Endodermal cell (in vitro differentiated cells): ENCODE measurements around the gene RCAN3. TPM values are rescaled to one million over a fixed set of nuclear protein-coding genes. Genes with fewer than 3 reads are reported as not detected.
"Not testable (repeated sequence)": the region's sequence is repeated elsewhere in the genome, so short reads cannot be mapped to it uniquely, and the experiment has no call there.

ENCODE experiments used
- DNase-seq: peaks from one replicate; pipeline ENCODE4 v3.0.0-alpha.2; 2017
- H3K27ac ChIP-seq: 2 replicates; pipeline ENCODE4 v1.5.1; 2013; ENCODE audit warnings: mild to moderate bottlenecking, low read depth, low read length, moderate library complexity
- H3K27me3 ChIP-seq: 2 replicates; pipeline ENCODE4 v1.6.1; 2013; ENCODE audit warnings: mild to moderate bottlenecking, low read length, moderate library complexity; ENCODE audit not compliant: insufficient read depth, control insufficient read depth, poor library complexity, severe bottlenecking
- H3K36me3 ChIP-seq: 2 replicates; pipeline ENCODE4 v1.7.0; 2013; ENCODE audit warnings: mild to moderate bottlenecking, low read length, moderate library complexity; ENCODE audit not compliant: control insufficient read depth, insufficient read depth
- H3K4me1 ChIP-seq: one replicate; pipeline ENCODE4 v1.7.0; 2013; ENCODE audit warnings: low read length; ENCODE audit not compliant: control insufficient read depth, insufficient read depth
- H3K4me3 ChIP-seq: 2 replicates; pipeline ENCODE4 v1.5.1; 2013; ENCODE audit warnings: mild to moderate bottlenecking, low read length, moderate library complexity
- H3K9ac ChIP-seq: 2 replicates; pipeline ENCODE4 v1.6.1; 2013; ENCODE audit warnings: mild to moderate bottlenecking, low read length, moderate library complexity; ENCODE audit not compliant: poor library complexity, severe bottlenecking; ENCODE audit errors: extremely low read depth
- H3K9me3 ChIP-seq: 2 replicates; pipeline ENCODE4 v1.6.1; 2013; ENCODE audit warnings: mild to moderate bottlenecking, low read length, moderate library complexity; ENCODE audit not compliant: control insufficient read depth
- H3K27ac Mint-ChIP-seq: 2 replicates; pipeline ENCODE4 v1.8.0; 2020; ENCODE audit warnings: mixed read lengths
- H3K27me3 Mint-ChIP-seq: 2 replicates; pipeline ENCODE4 v1.8.0; 2021; ENCODE audit warnings: mild to moderate bottlenecking, mixed read lengths; ENCODE audit not compliant: insufficient read depth
- H3K36me3 Mint-ChIP-seq: 2 replicates; pipeline ENCODE4 v1.8.0; 2020; ENCODE audit warnings: low read depth, mixed read lengths
- H3K4me1 Mint-ChIP-seq: 2 replicates; pipeline ENCODE4 v1.8.0; 2020; ENCODE audit warnings: mixed read lengths
- H3K4me3 Mint-ChIP-seq: 2 replicates; pipeline ENCODE4 v1.8.0; 2020; ENCODE audit warnings: mild to moderate bottlenecking, moderate library complexity, mixed read lengths
- H3K9me3 Mint-ChIP-seq: 2 replicates; pipeline ENCODE4 v1.8.0; 2020; ENCODE audit warnings: mild to moderate bottlenecking, mixed read lengths
- CTCF ChIP-seq: fragments of 200-600 bp; sonication (generic); conservative IDR thresholded peaks from 2 replicates; pipeline ENCODE4 v1.5.0; 2021; ENCODE audit warnings: antibody characterized with exemption, mild to moderate bottlenecking
- WGBS, 2 experiments: methylation state at CpG; one replicate each; pipeline versions ENCODE4 v1.1.5 to v1.1.7; 2013; ENCODE audit warnings: missing lambda C conversion rate in 2 of 2, mixed read lengths in 1 of 2; ENCODE audit not compliant: insufficient coverage in 1 of 2, insufficient read length in 1 of 2; 5-methylcytosine and 5-hydroxymethylcytosine counted together
- total RNA-seq, 2 donors: library from RNA; stranded (reverse); fragmentation: NEBNext Ultra II Directional in 1 of 2; extraction: Animal tissue kit (Norgen Biotek cat#: 25700) in 1 of 2; gene quantifications; 2 replicates in 1 of 2; 3 replicates in 1 of 2; pipeline ENCODE4 v1.2.1, GENCODE V29; 2021

The RCAN3 gene
- total RNA-seq, 2 donors from 2014 or later = 31.9 to 36.8 TPM

GRCh38 chr1:24528744-24529143, 26.1 kb downstream of the RCAN3 start:
- Histone ChIP-seq H3K36me3 (peaks cover 31% of the 10 kb centered on the region), H3K4me3 (no peak overlapping the region), H3K27ac (no peak overlapping the region), H3K9ac (no peak overlapping the region), H3K27me3 (no peaks in the 10 kb centered on the region), H3K4me1 (peaks cover 3% of the 10 kb centered on the region), H3K9me3 (no peaks in the 10 kb centered on the region)
- peaks cover 17% of the 10 kb centered on the region for H3K4me1 Mint-ChIP-seq
- TF ChIP-seq CTCF = no peak
- H3K36me3 Mint-ChIP-seq = peaks cover 24% of the 10 kb centered on the region
- no peaks in the 10 kb centered on the region for H3K27me3 Mint-ChIP-seq
- H3K27ac Mint-ChIP-seq = no peak overlapping the region
- no peaks in the 10 kb centered on the region for H3K9me3 Mint-ChIP-seq
- WGBS, 2 experiments = 97 to 100% methylated on average over 1 to 2 of the region's 2 CpGs
- DNase-seq = no peak
- H3K4me3 Mint-ChIP-seq = no peak overlapping the region

DNA sequence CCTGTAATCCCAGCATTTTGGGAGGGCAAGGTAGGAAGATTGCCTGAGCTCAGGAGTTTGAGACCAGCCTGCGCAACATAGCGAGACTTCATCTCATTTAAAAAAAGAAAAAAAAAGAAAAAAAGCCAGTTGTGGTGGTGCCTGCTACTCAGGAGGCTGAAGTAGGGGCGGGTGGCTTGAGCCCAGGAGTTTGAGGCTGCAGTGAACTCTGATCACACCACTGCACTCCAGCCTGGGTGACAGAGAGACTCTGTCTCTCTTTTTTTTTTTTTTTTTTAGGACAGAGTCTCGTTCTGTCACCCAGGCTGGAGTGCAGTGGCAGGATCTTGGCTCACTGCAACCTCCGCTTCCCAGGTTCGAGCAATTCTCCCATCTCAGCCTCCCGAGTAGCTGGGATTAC, 26.7 kb downstream of the RCAN3 start:
- 87 to 99% methylated on average over 4 to 7 of the region's 7 CpGs for WGBS, 2 experiments
- not testable (repeated sequence) for H3K27me3 ChIP-seq, H3K9me3 Mint-ChIP-seq, H3K27ac ChIP-seq, H3K9ac ChIP-seq, H3K4me3 Mint-ChIP-seq, H3K4me3 ChIP-seq, H3K27me3 Mint-ChIP-seq, H3K9me3 ChIP-seq, H3K27ac Mint-ChIP-seq, H3K4me1 ChIP-seq, DNase-seq
- peaks cover 29% of the 10 kb centered on the region for H3K36me3 Mint-ChIP-seq
- peaks cover 35% of the 10 kb centered on the region for H3K36me3 ChIP-seq
- peaks cover 15% of the 10 kb centered on the region for H3K4me1 Mint-ChIP-seq

- no peak overlapping the region for H3K9ac ChIP-seq
- H3K36me3 ChIP-seq = peaks cover 66% of the 10 kb centered on the region
- 88 to 91% methylated on average over 18 to 21 of the region's 21 CpGs for WGBS, 2 experiments
- no peak for TF ChIP-seq CTCF
- H3K4me1 ChIP-seq = no peaks in the 10 kb centered on the region
- H3K4me3 Mint-ChIP-seq = no peak overlapping the region
- no peaks in the 10 kb centered on the region for H3K9me3 ChIP-seq
- H3K36me3 Mint-ChIP-seq = peaks cover 63% of the 10 kb centered on the region
- no peaks in the 10 kb centered on the region for H3K9me3 Mint-ChIP-seq
- no peak overlapping the region for H3K27ac ChIP-seq
- no peak overlapping the region for H3K27ac Mint-ChIP-seq
- H3K27me3 ChIP-seq = no peaks in the 10 kb centered on the region
- peak; percentile 52 for DNase-seq
- no peaks in the 10 kb centered on the region for H3K4me1 Mint-ChIP-seq
- no peak overlapping the region for H3K4me3 ChIP-seq
- H3K27me3 Mint-ChIP-seq = no peaks in the 10 kb centered on the region
Observed at GRCh38 chr1:24535021-24535424, 32.4 kb downstream of the RCAN3 start.

GRCh38 chr1:24535778-24536177, 33.1 kb downstream of the RCAN3 start:
- Histone ChIP-seq H3K4me1 (no peaks in the 10 kb centered on the region), H3K27ac (no peak overlapping the region), H3K36me3 (peaks cover 64% of the 10 kb centered on the region), H3K27me3 (no peaks in the 10 kb centered on the region), H3K9ac (no peak overlapping the region), H3K9me3 (no peaks in the 10 kb centered on the region), H3K4me3 (no peak overlapping the region)
- H3K36me3 Mint-ChIP-seq = peaks cover 63% of the 10 kb centered on the region
- WGBS, 2 experiments = 95 to 99% methylated on average over 6 to 8 of the region's 8 CpGs
- H3K27me3 Mint-ChIP-seq = no peaks in the 10 kb centered on the region
- H3K4me3 Mint-ChIP-seq = no peak overlapping the region
- H3K27ac Mint-ChIP-seq = no peak overlapping the region
- no peaks in the 10 kb centered on the region for H3K9me3 Mint-ChIP-seq
- DNase-seq = no peak
- TF ChIP-seq CTCF = no peak
- no peaks in the 10 kb centered on the region for H3K4me1 Mint-ChIP-seq
